Measurements from ENCODE around the gene IGFBP7. TPM values are rescaled to one million over a fixed set of nuclear protein-coding genes. Genes with fewer than 3 reads are reported as not detected.

IGFBP7 gene
- total RNA-seq (2013; cell fraction: nucleolus; rRNA removed): not detected in 2 replicates
- total RNA-seq (2014; rRNA removed) (not detected in 2 replicates), total RNA-seq (2014; rRNA removed; fragmentation: Illumina TruSeq; extraction: Trizol) (not detected in 2 replicates), total RNA-seq (2021) (0.64 and 0.69 TPM in 2 replicates), polyA plus RNA-seq (2011; rRNA removed) (not detected in 2 replicates), polyA plus RNA-seq (2014; fragmentation: Illumina TruSeq; extraction: Trizol) (not detected in 2 replicates), polyA plus RNA-seq (2014; fragmentation: Nextera tagmentation; extraction: Ambion mirVana) (1 to 10 TPM; 1.6 to 1.9 TPM), polyA plus RNA-seq (2014; rRNA removed) (not detected in 2 replicates), polyA plus RNA-seq (2016; fragmentation: Nextera tagmentation; extraction: Ambion mirVana) (1 to 10 TPM in 1 of 2 experiments, under 1 TPM in 1; 0.84 to 1.4 TPM), polyA minus RNA-seq (2011; rRNA and poly(A)+ RNA removed) (not detected in 2 replicates), Bru-seq, nascent RNA (percentile 2 among the genes with signal in this experiment), BruChase-seq, experiment 1, labeled RNA remaining after a 6-hour chase (percentile 3 among the genes with signal in this experiment), BruChase-seq, experiment 2, labeled RNA remaining after a 2-hour chase (not detected)
- not detected for polyA plus RNA-seq (2011; ENCODE audit: low read depth)
- 0.05 TPM in 1 of 2 replicates, not detected in the other for polyA plus RNA-seq (2011; cell fraction: cytosol; rRNA removed)
- polyA plus RNA-seq (2011; cell fraction: nucleus; rRNA removed): not detected in 2 replicates
- polyA plus RNA-seq (2012): 0.14 and 0.49 TPM in 2 replicates
- polyA minus RNA-seq (2011; cell fraction: cytosol; rRNA and poly(A)+ RNA removed): not detected in 2 replicates
- not detected in 2 replicates for polyA minus RNA-seq (2011; cell fraction: nucleus; rRNA and poly(A)+ RNA removed)
- long read RNA-seq, experiment 1: 0 reads
- long read RNA-seq, experiment 2, partial matches to known transcripts: 0 of 1 reads
- long read RNA-seq, experiment 2, other reads (novel, unspliced or antisense): 1 of 1 reads

GRCh38 chr4:57109847-57110639 is at the start of gene IGFBP7:
Gene IGFBP7 (minus strand): TSS chr4:57110385. CDS start chr4:57110351, 34 bp downstream.
- Histone ChIP-seq H3K79me2 (ENCODE audit: control insufficient read depth, insufficient read depth, low read length) (no peaks in the 10 kb centered on the region), H3K27ac (ENCODE audit: control insufficient read depth, insufficient read depth) (no peak within 1 kb of the TSS), H3K36me3 (ENCODE audit: control insufficient read depth in 2 of 2, insufficient read depth in 2 of 2, low read length in 1 of 2) (no peaks in the 10 kb centered on the region), H3K9ac (ENCODE audit: control insufficient read depth, insufficient read depth, low read length) (no peak within 1 kb of the TSS), H3K4me3 (0 out of 2 replicates have a peak within 1 kb of the TSS, but pooled peaks have one; percentile 1), H3K4me2 (ENCODE audit: control insufficient read depth, insufficient read depth) (peak within 1 kb of the TSS; percentile 38; the same call in 1 of the 2 replicates), H2AFZ (ENCODE audit: control insufficient read depth, low read depth, low read length) (no peak within 1 kb of the TSS), H3K4me1 (ENCODE audit: control insufficient read depth, insufficient read depth, low read length) (no peaks in the 10 kb centered on the region), H3K27me3 (replicated peaks in 1 of 2; ENCODE audit: control insufficient read depth in 2 of 2, insufficient read depth in 2 of 2, low read length in 1 of 2) (peaks cover 5 to 9% of the 10 kb centered on the region in 2 experiments), H4K20me1 (ENCODE audit: control insufficient read depth, insufficient read depth) (no peaks in the 10 kb centered on the region), H3K9me3 (replicated peaks; ENCODE audit: control insufficient read depth, insufficient read depth, low read length) (no peaks in the 10 kb centered on the region)
- ATAC-seq (peak; percentile 57), DNase-seq (ENCODE audit: low read depth, low spot score) (no peak), FAIRE-seq (no peak)
- in situ Hi-C loops (cut with MboI) (no loop called here), intact Hi-C loops (cut with micrococcal nuclease; ENCODE audit: unreplicated experiment) (no loop called here)
- WGBS (ENCODE audit: insufficient coverage, insufficient replicate concordance, low lambda C conversion rate, missing lambda C conversion rate): 9% methylated on average over 66 of the region's 101 CpGs
- ChIA-PET POLR2A (no interaction called here), SMC1A (ENCODE audit: uncharacterized antibody, unreplicated experiment) (interaction anchor here (0.6 kb wide), 1 partner anchor 53 kb away, joined by 3 read pairs; no protein-coding TSS in a partner anchor), CTCF (no interaction called here), RAD21 (ENCODE audit: unreplicated experiment) (no interaction called here)
- no TSS peak for BruUV-seq (replicated peaks)
- TF ChIP-seq E2F4 (IDR thresholded peaks at IDR 0.05; ENCODE audit: low read depth, low read length) (no peak), RFX5 (IDR thresholded peaks at IDR 0.05; ENCODE audit: low read depth, low read length) (no peak), SUZ12 (IDR thresholded peaks at IDR 0.05; ENCODE audit: unreplicated experiment) (peak; percentile 49), CHD2 (IDR thresholded peaks at IDR 0.05; ENCODE audit: borderline replicate concordance, low read depth, low read length) (no peak), ZNF622 (IDR thresholded peaks at IDR 0.05) (no peak), BHLHE40 (IDR thresholded peaks at IDR 0.05; ENCODE audit: borderline replicate concordance in 1 of 2, low read depth in 2 of 2, low read length in 1 of 2) (0 out of 4 replicates have a peak, but pooled peaks of 1 of the 2 experiments have one; percentile 14), RUNX3 (IDR thresholded peaks at IDR 0.05; ENCODE audit: low read length) (no peak), NR2F1 (conservative IDR thresholded peaks at IDR 0.05) (no peak), LARP7 (IDR thresholded peaks at IDR 0.05) (no peak), NR2C2 (IDR thresholded peaks at IDR 0.05; ENCODE audit: borderline replicate concordance, control insufficient read depth, insufficient read length, low read depth) (no peak), ZZZ3 (IDR thresholded peaks at IDR 0.05; ENCODE audit: control insufficient read depth, insufficient read length, low read depth) (no peak)
- TF ChIP-seq, protein P1, sequence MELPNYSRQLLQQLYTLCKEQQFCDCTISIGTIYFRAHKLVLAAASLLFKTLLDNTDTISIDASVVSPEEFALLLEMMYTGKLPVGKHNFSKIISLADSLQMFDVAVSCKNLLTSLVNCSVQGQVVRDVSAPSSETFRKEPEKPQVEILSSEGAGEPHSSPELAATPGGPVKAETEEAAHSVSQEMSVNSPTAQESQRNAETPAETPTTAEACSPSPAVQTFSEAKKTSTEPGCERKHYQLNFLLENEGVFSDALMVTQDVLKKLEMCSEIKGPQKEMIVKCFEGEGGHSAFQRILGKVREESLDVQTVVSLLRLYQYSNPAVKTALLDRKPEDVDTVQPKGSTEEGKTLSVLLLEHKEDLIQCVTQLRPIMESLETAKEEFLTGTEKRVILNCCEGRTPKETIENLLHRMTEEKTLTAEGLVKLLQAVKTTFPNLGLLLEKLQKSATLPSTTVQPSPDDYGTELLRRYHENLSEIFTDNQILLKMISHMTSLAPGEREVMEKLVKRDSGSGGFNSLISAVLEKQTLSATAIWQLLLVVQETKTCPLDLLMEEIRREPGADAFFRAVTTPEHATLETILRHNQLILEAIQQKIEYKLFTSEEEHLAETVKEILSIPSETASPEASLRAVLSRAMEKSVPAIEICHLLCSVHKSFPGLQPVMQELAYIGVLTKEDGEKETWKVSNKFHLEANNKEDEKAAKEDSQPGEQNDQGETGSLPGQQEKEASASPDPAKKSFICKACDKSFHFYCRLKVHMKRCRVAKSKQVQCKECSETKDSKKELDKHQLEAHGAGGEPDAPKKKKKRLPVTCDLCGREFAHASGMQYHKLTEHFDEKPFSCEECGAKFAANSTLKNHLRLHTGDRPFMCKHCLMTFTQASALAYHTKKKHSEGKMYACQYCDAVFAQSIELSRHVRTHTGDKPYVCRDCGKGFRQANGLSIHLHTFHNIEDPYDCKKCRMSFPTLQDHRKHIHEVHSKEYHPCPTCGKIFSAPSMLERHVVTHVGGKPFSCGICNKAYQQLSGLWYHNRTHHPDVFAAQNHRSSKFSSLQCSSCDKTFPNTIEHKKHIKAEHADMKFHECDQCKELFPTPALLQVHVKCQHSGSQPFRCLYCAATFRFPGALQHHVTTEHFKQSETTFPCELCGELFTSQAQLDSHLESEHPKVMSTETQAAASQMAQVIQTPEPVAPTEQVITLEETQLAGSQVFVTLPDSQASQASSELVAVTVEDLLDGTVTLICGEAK (IDR thresholded peaks at IDR 0.05; ENCODE audit: borderline replicate concordance): no peak

All from GM12878 (cell line).